ENCODE data around the gene GPC2. TPM values are rescaled to one million over a fixed set of nuclear protein-coding genes. Genes with fewer than 3 reads are reported as not detected.
"Not testable (repeated sequence)": the region's sequence is repeated elsewhere in the genome, so short reads cannot be mapped to it uniquely, and the experiment has no call there.

GPC2 gene
- total RNA-seq, 1 experiment from 2014 or later: 17.9 TPM

DNA sequence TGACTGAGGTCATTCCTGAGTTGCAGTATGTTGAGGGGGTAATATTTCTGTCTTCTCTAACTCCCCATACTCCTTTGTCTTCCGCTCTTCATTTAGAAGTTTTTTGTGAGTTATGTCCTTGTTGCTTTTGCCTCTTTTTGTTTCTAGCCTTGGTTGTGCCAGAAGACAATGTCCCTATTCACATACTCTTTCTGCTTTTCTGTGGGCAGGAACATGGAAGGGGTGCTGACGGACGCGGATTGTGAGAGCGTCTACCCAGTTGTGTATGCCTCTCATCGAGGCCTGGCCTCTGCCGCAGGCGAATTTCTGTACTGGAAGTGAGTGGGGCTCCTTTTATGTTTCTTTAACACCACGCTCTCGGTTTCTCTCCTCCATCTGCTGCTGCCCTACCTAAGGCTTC is 21.1 kb upstream of the GPC2 start:
- CTCF ChIA-PET: no interaction called here
- H3K4me1 ChIP-seq (ENCODE audit: control insufficient read depth in 1 of 2, insufficient read depth in 2 of 2, low read length in 2 of 2): no peaks in the 10 kb centered on the region
- no peaks in the 10 kb centered on the region for H3K79me2 ChIP-seq (ENCODE audit: insufficient read depth, low read length)
- no peak overlapping the region for H3K9ac ChIP-seq (ENCODE audit: low read length)
- RAD21 ChIA-PET (ENCODE audit: low non-redundant PET in 1 of 2, low total read pairs in 2 of 2, uncharacterized antibody in 2 of 2, unreplicated experiment in 2 of 2): no interaction called here
- no peak overlapping the region for H3K4me3 ChIP-seq (replicated peaks in 1 of 2; ENCODE audit: low read depth in 1 of 2, low read length in 2 of 2)
- no peak overlapping the region for H3K27ac ChIP-seq (ENCODE audit: low read depth, low read length)
- POLR2A ChIA-PET: no interaction called here
- no peaks in the 10 kb centered on the region; the same call in 1 of the 2 replicates for H3K27me3 ChIP-seq (ENCODE audit: insufficient read depth, low read length)
- H3K4me2 ChIP-seq (ENCODE audit: low read length): no peak overlapping the region
- H2AFZ ChIP-seq (ENCODE audit: low read depth, low read length, poor library complexity, severe bottlenecking): no peak overlapping the region
- H4K20me1 ChIP-seq (ENCODE audit: insufficient read depth): no peaks in the 10 kb centered on the region
- no peaks in the 10 kb centered on the region for H3K36me3 ChIP-seq (ENCODE audit: control insufficient read depth in 1 of 2, insufficient read depth in 2 of 2, low read length in 2 of 2)
- TF ChIP-seq TCF7L2 (IDR thresholded peaks at IDR 0.05; ENCODE audit: borderline replicate concordance, extremely low read depth, insufficient read depth, insufficient read length) (no peak), SP1 (IDR thresholded peaks at IDR 0.05; ENCODE audit: low read depth) (no peak), YY1 (IDR thresholded peaks at IDR 0.05; ENCODE audit: extremely low read depth, insufficient replicate concordance, low read depth, low read length) (no peak), EZH2phosphoT487 (IDR thresholded peaks at IDR 0.05; ENCODE audit: borderline replicate concordance) (no peak), EGR1 (IDR thresholded peaks at IDR 0.05; ENCODE audit: low read depth) (no peak), ZNF274 (IDR thresholded peaks at IDR 0.05; ENCODE audit: low read depth, low read length) (no peak), ZBTB33 (IDR thresholded peaks at IDR 0.05; ENCODE audit: extremely low read depth, insufficient replicate concordance, low read length) (no peak)
- H3K9me3 ChIP-seq (ENCODE audit: control insufficient read depth in 1 of 2, insufficient read depth in 1 of 2, low read depth in 1 of 2, low read length in 2 of 2): no peaks in the 10 kb centered on the region
- no peak for DNase-seq (ENCODE audit: low read depth, low spot score)
- no peak for ATAC-seq
- intact Hi-C loops (cut with micrococcal nuclease): loop anchor here (10.0 kb wide), 1 partner anchor 207 kb away; no protein-coding TSS in a partner anchor
- no peaks in the 10 kb centered on the region for H3K9me2 ChIP-seq (ENCODE audit: insufficient read depth)
- no TSS peak for BruUV-seq (replicated peaks)

DNA sequence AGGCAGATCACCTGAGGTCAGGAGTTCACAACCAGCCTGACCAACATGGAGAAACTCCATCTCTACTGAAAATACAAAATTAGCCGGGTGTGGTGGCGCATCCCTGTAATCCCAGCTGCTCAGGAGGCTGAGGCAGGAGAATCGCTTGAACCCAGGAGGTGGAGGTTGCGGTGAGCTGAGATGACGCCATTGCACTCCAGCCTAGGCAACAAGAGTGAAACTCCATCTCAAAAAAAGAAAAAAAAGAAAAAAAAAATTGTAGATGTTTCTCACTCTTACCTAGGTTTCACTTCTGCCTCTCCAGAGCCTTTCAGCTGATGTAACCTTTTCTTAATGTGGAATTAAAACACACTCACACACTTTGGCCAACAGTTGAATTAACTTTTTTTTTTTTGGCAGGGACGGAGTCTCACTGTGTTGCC is 18.7 kb upstream of the GPC2 start:
- H3K27ac ChIP-seq (ENCODE audit: low read depth, low read length); H3K9me2 ChIP-seq (ENCODE audit: insufficient read depth); H3K36me3 ChIP-seq (ENCODE audit: control insufficient read depth in 1 of 2, insufficient read depth in 2 of 2, low read length in 2 of 2); DNase-seq (ENCODE audit: low read depth, low spot score); CTCF ChIA-PET; H3K27me3 ChIP-seq (ENCODE audit: insufficient read depth, low read length); H3K9ac ChIP-seq (ENCODE audit: low read length); POLR2A ChIA-PET; H3K4me2 ChIP-seq (ENCODE audit: low read length); H4K20me1 ChIP-seq (ENCODE audit: insufficient read depth); H2AFZ ChIP-seq (ENCODE audit: low read depth, low read length, poor library complexity, severe bottlenecking); H3K79me2 ChIP-seq (ENCODE audit: insufficient read depth, low read length); BruUV-seq (replicated peaks); RAD21 ChIA-PET (ENCODE audit: low non-redundant PET in 1 of 2, low total read pairs in 2 of 2, uncharacterized antibody in 2 of 2, unreplicated experiment in 2 of 2); H3K9me3 ChIP-seq (ENCODE audit: control insufficient read depth in 1 of 2, insufficient read depth in 1 of 2, low read depth in 1 of 2, low read length in 2 of 2); H3K4me1 ChIP-seq (ENCODE audit: control insufficient read depth in 1 of 2, insufficient read depth in 2 of 2, low read length in 2 of 2); H3K4me3 ChIP-seq (replicated peaks in 1 of 2; ENCODE audit: low read depth in 1 of 2, low read length in 2 of 2); ATAC-seq: not testable (repeated sequence)
- intact Hi-C loops (cut with micrococcal nuclease): loop anchor here (10.0 kb wide), 1 partner anchor 209 kb away; no protein-coding TSS in a partner anchor

All from HCT116 (cell line).